SK-N-SH treated with all-trans-retinoic acid at 6 μM for 48 hours (cell line): ENCODE results near the gene SEMA5A.

Experiments used
- ATAC-seq: fragments of 200-7000 bp; cut with Tn5 transposase; 3 replicates; pipeline ENCODE4 v1.9.1; 2020; ENCODE audit warnings: mild to moderate bottlenecking, moderate library complexity
- BACH2 ChIP-seq: fragments of 250-450 bp; sonication (Bioruptor Pico); IDR thresholded peaks from 2 replicates; pipeline ENCODE4 v1.9.0; 2021; ENCODE audit warnings: mild to moderate bottlenecking, borderline replicate concordance
- CREB5 ChIP-seq: fragments of 250-450 bp; sonication (Bioruptor Pico); IDR thresholded peaks from 2 replicates; pipeline ENCODE4 v1.5.1; 2020; ENCODE audit warnings: low read depth, mild to moderate bottlenecking, moderate library complexity
- CSDC2 ChIP-seq: fragments of 250-450 bp; sonication (Bioruptor Pico); IDR thresholded peaks from 2 replicates; pipeline ENCODE4 v1.5.0; 2020; ENCODE audit warnings: mild to moderate bottlenecking, moderate library complexity
- CSRNP3 ChIP-seq: fragments of 250-450 bp; sonication (Bioruptor Pico); IDR thresholded peaks from 2 replicates; pipeline ENCODE4 v1.5.1; 2021; ENCODE audit warnings: mild to moderate bottlenecking, moderate library complexity
- ESRRG ChIP-seq: fragments of 250-450 bp; sonication (Bioruptor Pico); IDR thresholded peaks from 2 replicates; pipeline ENCODE4 v1.6.1; 2021; ENCODE audit warnings: mild to moderate bottlenecking
- OSR1 ChIP-seq: fragments of 250-450 bp; sonication (Bioruptor Pico); IDR thresholded peaks from 2 replicates; pipeline ENCODE4 v1.8.0; 2022; ENCODE audit warnings: moderate library complexity, mild to moderate bottlenecking, inconsistent platforms
- PATZ1 ChIP-seq: fragments of 250-450 bp; sonication (Bioruptor Pico); IDR thresholded peaks from 2 replicates; pipeline ENCODE4 v1.8.0; 2020; ENCODE audit warnings: mild to moderate bottlenecking, moderate library complexity, borderline replicate concordance
- POU6F1 ChIP-seq: fragments of 250-450 bp; sonication (Bioruptor Pico); IDR thresholded peaks from 2 replicates; pipeline ENCODE4 v1.8.0; 2021; ENCODE audit warnings: low read depth, mild to moderate bottlenecking, moderate library complexity, borderline replicate concordance
- PPARA ChIP-seq: fragments of 250-450 bp; sonication (Bioruptor Pico); IDR thresholded peaks from 2 replicates; pipeline ENCODE4 v1.5.0; 2020; ENCODE audit warnings: mild to moderate bottlenecking, borderline replicate concordance
- RARB ChIP-seq: fragments of 250-450 bp; sonication (Bioruptor Pico); IDR thresholded peaks from 2 replicates; pipeline ENCODE4 v1.8.0; 2021; ENCODE audit warnings: mild to moderate bottlenecking, moderate library complexity
- SNAI2 ChIP-seq: fragments of 250-450 bp; sonication (Bioruptor Pico); IDR thresholded peaks from 2 replicates; pipeline ENCODE4 v1.5.0; 2020; ENCODE audit warnings: mild to moderate bottlenecking, moderate library complexity
- TCF4 ChIP-seq: fragments of 250-450 bp; sonication (Bioruptor Pico); IDR thresholded peaks from 2 replicates; pipeline ENCODE4 v1.8.0; 2021; ENCODE audit warnings: mild to moderate bottlenecking, moderate library complexity, borderline replicate concordance
- TSHZ2 ChIP-seq: fragments of 250-450 bp; sonication (Bioruptor Pico); IDR thresholded peaks from 2 replicates; pipeline ENCODE4 v1.5.0; 2020; ENCODE audit warnings: mild to moderate bottlenecking, moderate library complexity
- ZC3H10 ChIP-seq: fragments of 250-450 bp; sonication (Bioruptor Pico); IDR thresholded peaks from 2 replicates; pipeline ENCODE4 v1.5.1; 2021; ENCODE audit warnings: mild to moderate bottlenecking, moderate library complexity
- ZFP3 ChIP-seq: fragments of 250-450 bp; sonication (Bioruptor Pico); IDR thresholded peaks from 2 replicates; pipeline ENCODE4 v1.5.0; 2020; ENCODE audit warnings: mild to moderate bottlenecking, moderate library complexity
- ZFP30 ChIP-seq: fragments of 450-650 bp; formaldehyde crosslinking; IDR thresholded peaks from 2 replicates; pipeline ENCODE4 v1.5.0; 2022; ENCODE audit warnings: mild to moderate bottlenecking, moderate library complexity
- ZNF565 ChIP-seq: fragments of 450-650 bp; formaldehyde crosslinking; conservative IDR thresholded peaks from 2 replicates; pipeline ENCODE4 v1.5.0; 2020; ENCODE audit warnings: low read depth, mild to moderate bottlenecking, moderate library complexity
- ZNF70 ChIP-seq: fragments of 450-650 bp; formaldehyde crosslinking; IDR thresholded peaks from 2 replicates; pipeline ENCODE4 v1.5.0; 2020; ENCODE audit warnings: mild to moderate bottlenecking, moderate library complexity
- ZNF8 ChIP-seq: fragments of 450-650 bp; formaldehyde crosslinking; IDR thresholded peaks from 2 replicates; pipeline ENCODE4 v1.5.0; 2020; ENCODE audit warnings: mild to moderate bottlenecking, moderate library complexity

SEMA5A gene

GRCh38 chr5:9201761-9202160, 344.1 kb downstream of the SEMA5A start:
- ATAC-seq = no peak
- TF ChIP-seq CSRNP3 (CRISPR knock-in tag) (no peak), OSR1 (CRISPR knock-in tag) (no peak), POU6F1 (CRISPR knock-in tag) (no peak), CREB5 (CRISPR knock-in tag) (no peak), RARB (CRISPR knock-in tag) (no peak), ZC3H10 (CRISPR knock-in tag) (no peak), ZNF70 (CRISPR knock-in tag) (no peak)
- TF ChIP-seq, all 23 proteins: peak for 0

- no peak for ATAC-seq
- TF ChIP-seq TCF4 (CRISPR knock-in tag) = no peak
- no peak for TF ChIP-seq ZNF70 (CRISPR knock-in tag)
- no peak for TF ChIP-seq SNAI2 (CRISPR knock-in tag)
- no peak for TF ChIP-seq CSRNP3 (CRISPR knock-in tag)
- TF ChIP-seq BACH2 (CRISPR knock-in tag) = no peak
- no peak for TF ChIP-seq CSDC2 (CRISPR knock-in tag)
- no peak for TF ChIP-seq ZC3H10 (CRISPR knock-in tag)
- TF ChIP-seq ESRRG (CRISPR knock-in tag) = no peak
- no peak for TF ChIP-seq TSHZ2
- TF ChIP-seq ZFP30 (CRISPR knock-in tag) = no peak
- no peak for TF ChIP-seq ZFP3 (CRISPR knock-in tag)
- no peak for TF ChIP-seq PATZ1 (CRISPR knock-in tag)
- no peak for TF ChIP-seq PPARA (CRISPR knock-in tag)
Observed at GRCh38 chr5:9201011-9201410, 344.9 kb downstream of the SEMA5A start.

GRCh38 chr5:9198394-9198793, 347.5 kb downstream of the SEMA5A start:
- 0 out of 3 replicates have a peak, but pooled peaks have one; percentile 43 for ATAC-seq

More at GRCh38 chr5:9198394-9198793, 347.5 kb downstream of the SEMA5A start:
- TF ChIP-seq RARB (CRISPR knock-in tag) (no peak), BACH2 (CRISPR knock-in tag) (no peak), TSHZ2 (no peak), ESRRG (CRISPR knock-in tag) (no peak), ZFP30 (CRISPR knock-in tag) (no peak), ZNF565 (CRISPR knock-in tag) (no peak), ZNF8 (no peak), ZFP3 (CRISPR knock-in tag) (no peak), OSR1 (CRISPR knock-in tag) (no peak)
